NCI-H1105 (cell line): ENCODE data around the gene TKFC.

ENCODE experiments used
- DNase-seq: peaks from one replicate; lab custom pipeline; 2025; lab: John Stamatoyannopoulos, UW

TKFC gene

GRCh38 chr11:61315260-61315659 lies 17.8 kb upstream of the TKFC start:
- DNase-seq, result no peak

DNA sequence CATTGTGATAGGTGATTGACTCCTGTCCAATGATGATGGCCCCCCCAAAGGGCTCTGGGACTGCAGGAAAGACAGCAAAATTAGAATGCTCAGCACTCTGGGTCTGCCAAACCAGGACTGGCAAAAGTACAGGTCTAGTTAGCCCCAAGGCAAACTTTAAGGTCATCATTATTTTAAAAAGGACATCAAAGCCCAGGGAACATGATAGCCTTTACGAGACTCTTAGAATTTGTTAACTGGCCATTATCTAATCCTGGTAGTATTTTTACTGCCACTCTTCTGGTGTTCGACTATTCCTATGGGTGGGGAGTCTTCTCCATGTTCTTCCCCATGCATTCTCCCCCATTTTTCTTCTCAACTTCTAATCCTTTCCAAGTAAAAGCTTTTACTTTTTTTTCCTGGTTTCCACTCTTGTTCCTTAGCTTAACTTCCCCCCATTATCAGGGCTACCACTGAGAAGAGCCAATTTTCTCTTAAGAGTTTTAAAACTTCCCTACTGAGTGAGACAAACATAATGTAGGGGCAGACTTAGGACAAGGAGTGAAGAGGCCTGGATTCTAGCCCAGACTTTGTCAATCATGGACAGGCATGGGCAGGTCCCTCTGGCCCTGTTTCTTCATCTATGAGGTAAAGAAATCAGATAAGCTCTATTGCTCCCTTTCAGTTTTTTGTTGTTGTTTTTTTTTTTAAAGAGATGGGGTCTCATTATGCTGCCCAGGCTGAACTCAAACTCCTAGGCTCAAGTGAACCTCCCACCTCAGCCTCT lies 7.2 kb upstream of the TKFC start:
- DNase-seq, result peak; percentile 62

- no peak for DNase-seq
Observed at GRCh38 chr11:61327669-61328071, 5.4 kb upstream of the TKFC start.

- DNase-seq, result no peak
Observed at GRCh38 chr11:61328351-61328750, 4.7 kb upstream of the TKFC start.

GRCh38 chr11:61329871-61330270 lies 3.2 kb upstream of the TKFC start:
- no peak for DNase-seq

- DNase-seq, result no peak
Observed at GRCh38 chr11:61331651-61332050, 1.4 kb upstream of the TKFC start.

- DNase-seq, result no peak
Observed at GRCh38 chr11:61332281-61332796, 689 bp upstream of the TKFC start.

GRCh38 chr11:61333550-61334433 lies 764 bp downstream of the TKFC start:
- DNase-seq, result no peak

GRCh38 chr11:61334434-61335354 lies 1.7 kb downstream of the TKFC start:
- no peak for DNase-seq

DNA sequence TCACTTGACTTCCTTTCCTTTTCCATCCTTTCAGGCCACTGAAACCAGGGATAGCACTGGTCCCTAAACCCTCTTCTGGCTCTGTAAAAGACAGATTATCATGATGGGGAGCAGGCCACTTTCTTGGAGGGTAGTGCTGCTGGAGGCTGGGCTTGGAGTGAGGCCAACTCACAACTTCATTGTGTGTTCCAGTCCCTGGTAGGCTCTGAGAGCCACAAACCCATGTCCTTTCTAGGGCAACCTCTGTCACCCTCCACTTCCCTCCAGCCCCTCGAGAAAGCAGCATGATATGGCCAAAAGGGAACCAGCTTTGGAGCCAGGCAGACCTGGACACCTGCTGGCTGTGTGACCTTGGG lies 2.3 kb downstream of the TKFC start:
- DNase-seq, result no peak

GRCh38 chr11:61336171-61336935 lies 3.3 kb downstream of the TKFC start:
- DNase-seq, result peak; percentile 75

- no peak for DNase-seq
Observed at GRCh38 chr11:61337706-61338470, 4.9 kb downstream of the TKFC start.

- no peak for DNase-seq
Observed at GRCh38 chr11:61338783-61339489, 5.9 kb downstream of the TKFC start.

- no peak for DNase-seq
Observed at GRCh38 chr11:61339490-61339878, 6.5 kb downstream of the TKFC start.

DNA sequence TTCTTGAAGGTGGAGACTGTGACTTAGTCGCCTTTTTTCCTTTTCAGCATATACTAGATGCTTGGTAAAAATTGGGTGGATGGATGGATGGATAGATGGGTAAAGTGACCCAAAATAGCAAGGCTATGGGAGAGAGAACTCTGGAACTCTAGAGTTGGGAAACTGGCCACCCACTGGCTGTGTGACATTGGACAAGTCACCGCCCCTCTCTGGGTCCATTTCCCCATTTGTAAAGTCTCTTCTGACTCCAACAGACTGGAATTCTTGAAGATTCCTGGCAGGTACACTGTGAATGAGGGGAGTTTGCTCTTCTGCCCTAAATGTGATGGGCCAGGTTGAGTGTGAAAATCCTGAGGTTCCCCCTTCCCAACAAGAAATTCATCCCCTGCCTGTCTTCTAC lies 8.0 kb downstream of the TKFC start:
- no peak for DNase-seq

- DNase-seq, result no peak
Observed at GRCh38 chr11:61341706-61342105, 8.7 kb downstream of the TKFC start.

DNA sequence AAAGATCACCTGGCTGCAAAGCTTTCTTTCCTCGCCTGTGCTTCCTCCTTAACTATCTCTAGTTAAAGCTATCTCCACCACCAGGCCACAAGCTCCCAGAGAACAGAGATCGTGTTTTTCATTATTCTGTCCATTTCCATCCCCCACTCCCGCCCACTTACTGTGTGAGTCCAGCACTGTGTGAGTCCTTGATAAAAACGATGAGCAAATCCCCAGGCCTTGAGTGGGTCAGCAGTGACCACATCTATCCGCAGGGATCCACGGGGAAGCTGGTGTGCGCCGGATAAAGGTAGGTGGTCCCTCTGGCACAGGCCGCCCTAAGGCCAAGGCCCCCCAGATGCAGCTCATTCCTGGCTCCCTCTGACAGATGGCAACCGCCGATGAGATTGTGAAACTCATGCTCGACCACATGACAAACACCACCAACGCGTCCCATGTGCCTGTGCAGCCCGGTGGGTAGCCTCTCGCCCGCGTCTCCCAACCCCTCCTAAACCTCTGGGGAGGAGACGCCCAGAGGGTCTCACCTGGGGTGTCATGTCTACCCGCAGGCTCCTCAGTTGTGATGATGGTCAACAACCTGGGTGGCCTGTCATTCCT lies 9.3 kb downstream of the TKFC start:
- DNase-seq, result no peak

GRCh38 chr11:61343792-61344745 lies 11.0 kb downstream of the TKFC start:
- DNase-seq, result no peak
